SK-N-SH (cell line): Measurements from ENCODE around the gene DPYSL4. TPM values are rescaled to one million over a fixed set of nuclear protein-coding genes. Genes with fewer than 3 reads are reported as not detected.
"Not testable (repeated sequence)": the region's sequence is repeated elsewhere in the genome, so short reads cannot be mapped to it uniquely, and the experiment has no call there.

Experiments used
- CTCF ChIA-PET: fragments of 300-600, 350-600 bp; formaldehyde crosslinking; extraction: SDS; loops from one replicate; lab custom pipeline; 2021; lab: Yijun Ruan, JAX
- POLR2A ChIA-PET: fragments of 350-600 bp; sonication (Branson Sonifier 250); formaldehyde crosslinking; extraction: SDS; loops from one replicate; lab custom pipeline; 2020; ENCODE audit warnings: antibody characterized with exemption, inconsistent platforms; lab: Yijun Ruan, JAX
- DNase-seq: peaks from one replicate; pipeline ENCODE4 v3.0.0; 2012
- H2AFZ ChIP-seq: fragments of 200-600 bp; sonication (generic); 2 replicates; pipeline ENCODE4 v1.8.1; 2016; ENCODE audit warnings: antibody characterized with exemption, mild to moderate bottlenecking, low read depth
- H3F3A ChIP-seq: fragments of 200-600 bp; sonication (generic); replicated peaks from 2 replicates; pipeline ENCODE3; 2016; ENCODE audit warnings: antibody characterized with exemption, mild to moderate bottlenecking; ENCODE audit not compliant: insufficient read depth
- H3K27ac ChIP-seq, 2 experiments: fragments of 200-500 bp in 1 of 2; fragments of 200-600 bp in 1 of 2; sonication (Bioruptor generic) in 1 of 2; sonication (generic), shearing (Covaris generic) in 1 of 2; 2 replicates each; pipeline versions ENCODE4 v1.5.1 to v1.6.1; 2014 to 2016; ENCODE audit warnings: low read depth in 2 of 2, inconsistent platforms in 1 of 2, low read length in 1 of 2, mild to moderate bottlenecking in 1 of 2, mixed read lengths in 1 of 2
- H3K27me3 ChIP-seq: fragments of 200-600 bp; sonication (generic), shearing (Covaris generic); 2 replicates; pipeline ENCODE4 v1.6.1; 2016; ENCODE audit warnings: mixed run types; ENCODE audit not compliant: insufficient read depth
- H3K36me3 ChIP-seq, 2 experiments: fragments of 200-500 bp in 1 of 2; fragments of 200-600 bp in 1 of 2; sonication (Bioruptor generic) in 1 of 2; sonication (generic) in 1 of 2; replicated peaks in 1 of 2; 2 replicates each; pipeline versions ENCODE3 to v1.5.1; 2014 to 2016; ENCODE audit warnings: low read length in 1 of 2, mild to moderate bottlenecking in 1 of 2; ENCODE audit not compliant: insufficient read depth in 2 of 2, control insufficient read depth in 1 of 2
- H3K4me1 ChIP-seq, 2 experiments: fragments of 200-500 bp in 1 of 2; fragments of 200-600 bp in 1 of 2; sonication (Bioruptor generic) in 1 of 2; sonication (generic), shearing (Covaris generic) in 1 of 2; 2 replicates each; pipeline versions ENCODE4 v1.5.1 to v1.6.1; 2014 to 2016; ENCODE audit warnings: low read depth in 1 of 2, low read length in 1 of 2, mixed run types in 1 of 2; ENCODE audit not compliant: insufficient read depth in 2 of 2, control insufficient read depth in 1 of 2
- H3K4me2 ChIP-seq: fragments of 200-600 bp; sonication (generic), shearing (Covaris generic); 2 replicates; pipeline ENCODE4 v1.6.1; 2017; ENCODE audit warnings: mixed run types
- H3K4me3 ChIP-seq, 2 experiments: fragments of 200-500 bp in 1 of 2; fragments of 200-600 bp in 1 of 2; sonication (Bioruptor generic) in 1 of 2; sonication (generic), shearing (Covaris generic) in 1 of 2; 2 replicates each; pipeline versions ENCODE4 v1.5.1 to v1.8.1; 2014 to 2016; ENCODE audit warnings: low read depth in 2 of 2, inconsistent platforms in 1 of 2, low read length in 1 of 2, mild to moderate bottlenecking in 1 of 2, mixed read lengths in 1 of 2, moderate library complexity in 1 of 2
- H3K79me2 ChIP-seq: fragments of 200-600 bp; sonication (generic); 2 replicates; pipeline ENCODE4 v1.8.1; 2017; ENCODE audit warnings: mild to moderate bottlenecking; ENCODE audit not compliant: insufficient read depth
- H3K9ac ChIP-seq: fragments of 200-600 bp; sonication (generic); 2 replicates; pipeline ENCODE4 v1.6.1; 2017; ENCODE audit warnings: mixed run types
- H3K9me2 ChIP-seq: fragments of 200-600 bp; sonication (generic); 2 replicates; pipeline ENCODE4 v1.6.1; 2017; ENCODE audit warnings: mixed run types
- H3K9me3 ChIP-seq: fragments of 200-600 bp; sonication (generic); 2 replicates; pipeline ENCODE4 v1.6.1; 2017; ENCODE audit warnings: mixed run types, mild to moderate bottlenecking, moderate library complexity
- H4K20me1 ChIP-seq: fragments of 200-600 bp; sonication (generic); 2 replicates; pipeline ENCODE4 v1.6.1; 2017; ENCODE audit warnings: mild to moderate bottlenecking, mixed run types; ENCODE audit not compliant: insufficient read depth
- GATA2 ChIP-seq: sonication (generic); formaldehyde crosslinking; IDR thresholded peaks from 2 replicates; pipeline ENCODE4 v1.5.0; 2020; ENCODE audit warnings: mild to moderate bottlenecking, missing genetic modification reagents
- IRF3 ChIP-seq: fragments of 150-350 bp; IDR thresholded peaks from 2 replicates; pipeline ENCODE4 v1.6.1; 2016; ENCODE audit warnings: mild to moderate bottlenecking, low read depth, low read length
- JUND ChIP-seq: IDR thresholded peaks from 2 replicates; pipeline ENCODE4 v1.4.0; 2012
- NRF1 ChIP-seq: IDR thresholded peaks from 2 replicates; pipeline ENCODE4 v1.6.1; 2012; ENCODE audit warnings: low read depth, mild to moderate bottlenecking, low read length
- RAD21 ChIP-seq: IDR thresholded peaks from 2 replicates; pipeline ENCODE4 v1.6.1; 2012; ENCODE audit warnings: mild to moderate bottlenecking, low read length
- RCOR1 ChIP-seq: fragments of 150-350 bp; IDR thresholded peaks from 2 replicates; pipeline ENCODE4 v1.6.1; 2017; ENCODE audit warnings: antibody characterized with exemption, low read length
- RFX5 ChIP-seq: IDR thresholded peaks from 2 replicates; pipeline ENCODE4 v1.6.1; 2012; ENCODE audit warnings: mild to moderate bottlenecking, improper control_type of control experiment, low read length
- RXRA ChIP-seq: IDR thresholded peaks from 2 replicates; pipeline ENCODE4 v1.4.0; 2012; ENCODE audit warnings: low read depth, mild to moderate bottlenecking, borderline replicate concordance
- TAF1 ChIP-seq: IDR thresholded peaks from 2 replicates; pipeline ENCODE4 v1.6.1; 2012; ENCODE audit warnings: low read depth, mild to moderate bottlenecking, low read length, moderate library complexity, borderline replicate concordance
- YY1 ChIP-seq: IDR thresholded peaks from 2 replicates; pipeline ENCODE4 v1.4.0; 2012; ENCODE audit warnings: low read depth, mild to moderate bottlenecking
- ZBTB33 ChIP-seq: IDR thresholded peaks from 2 replicates; pipeline ENCODE4 v1.4.0; 2012; ENCODE audit warnings: low read depth, borderline replicate concordance
- WGBS: methylation state at CpG from one replicate; pipeline ENCODE4 v1.1.6; 2017; ENCODE audit warnings: low lambda C conversion rate; 5-methylcytosine and 5-hydroxymethylcytosine counted together
- polyA plus RNA-seq, 3 experiments: library from polyadenylated mRNA; depleted of rRNA; stranded (reverse); fragments of >200 nt; gene quantifications; 2 replicates each; pipeline ENCODE4 v1.2.3, GENCODE V29; 2012
- TF ChIP-seq, protein P1 (sequence below): fragments of 200-600 bp; sonication (generic); IDR thresholded peaks from 2 replicates; pipeline ENCODE4 v1.6.1; 2017; ENCODE audit warnings: antibody characterized with exemption, mild to moderate bottlenecking, moderate library complexity
- TF ChIP-seq, protein P2 (sequence below): IDR thresholded peaks from 2 replicates; pipeline ENCODE4 v1.6.1; 2012; ENCODE audit warnings: mild to moderate bottlenecking, low read depth, low read length, moderate library complexity

Gene DPYSL4
- polyA plus RNA-seq, 1 of the 3 experiments (the other 2 are of a cell fraction) = 21.8 TPM

DNA sequence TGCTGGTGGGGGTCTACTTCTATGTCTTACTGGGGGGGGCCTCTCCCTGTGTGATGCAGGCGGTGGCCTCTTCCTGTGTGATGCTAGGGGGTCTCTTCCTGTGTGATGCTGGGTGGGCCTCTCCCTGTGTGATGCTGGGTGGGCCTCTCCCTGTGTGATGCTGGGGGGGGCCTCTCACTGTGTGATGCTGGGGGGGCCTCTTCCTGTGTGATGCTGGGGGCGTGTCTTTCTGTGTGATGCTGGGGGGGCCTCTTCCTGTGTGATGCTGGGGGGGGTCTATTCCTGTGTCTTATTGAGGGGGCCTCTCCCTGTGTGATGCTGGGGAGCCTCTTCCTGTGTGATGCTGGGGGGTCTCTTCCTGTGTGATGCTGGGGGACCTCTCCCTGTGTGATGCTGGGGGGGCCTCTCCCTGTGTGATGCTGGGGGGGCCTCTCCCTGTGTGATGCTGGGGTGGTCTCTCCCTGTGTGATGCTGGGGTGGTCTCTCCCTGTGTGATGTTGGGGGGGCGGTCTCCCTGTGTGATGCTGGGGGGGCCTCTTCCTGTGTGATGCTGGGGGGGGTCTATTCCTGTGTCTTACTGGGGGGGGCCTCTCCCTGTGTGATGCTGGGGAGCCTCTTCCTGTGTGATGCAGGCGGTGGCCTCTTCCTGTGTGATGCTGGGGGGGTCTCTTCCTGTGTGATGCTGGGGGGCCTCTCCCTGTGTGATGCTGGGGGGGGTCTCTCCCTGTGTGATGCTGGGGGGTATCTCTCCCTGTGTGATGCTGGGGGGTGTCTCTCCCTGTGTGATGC, 25.7 kb upstream of the DPYSL4 start:
- H3K4me3 ChIP-seq, H3K9me2 ChIP-seq, H3K4me2 ChIP-seq, H3K27ac ChIP-seq, H3K79me2 ChIP-seq, H3K9me3 ChIP-seq, H2AFZ ChIP-seq, CTCF ChIA-PET, H4K20me1 ChIP-seq, H3K36me3 ChIP-seq, POLR2A ChIA-PET, H3K9ac ChIP-seq, DNase-seq, H3K27me3 ChIP-seq, H3F3A ChIP-seq: not testable (repeated sequence)
- peaks cover 0 to 19% of the 10 kb centered on the region in 2 experiments; a peak in 1 of 4 replicates for H3K4me1 ChIP-seq
- 60% methylated on average over 1 of the region's 4 CpGs for WGBS

GRCh38 chr10:132162021-132162531, 24.7 kb upstream of the DPYSL4 start:
- 64% methylated on average over 12 of the region's 12 CpGs for WGBS
- Histone ChIP-seq H3K27ac (no peak overlapping the region; a peak in 1 of 4 replicates), H3K4me3 (no peak overlapping the region), H3K4me1 (peaks cover 0 to 19% of the 10 kb centered on the region in 2 experiments; a peak in 1 of 4 replicates), H4K20me1 (no peaks in the 10 kb centered on the region), H3K9me3 (no peaks in the 10 kb centered on the region), H3F3A (no peaks in the 10 kb centered on the region), H3K9me2 (no peaks in the 10 kb centered on the region), H3K9ac (no peak overlapping the region), H2AFZ (no peak overlapping the region), H3K36me3 (no peaks in the 10 kb centered on the region), H3K27me3 (no peaks in the 10 kb centered on the region), H3K79me2 (no peaks in the 10 kb centered on the region), H3K4me2 (no peak overlapping the region)
- ChIA-PET POLR2A (no interaction called here), CTCF (no interaction called here)
- DNase-seq = no peak
- TF ChIP-seq, protein P1, sequence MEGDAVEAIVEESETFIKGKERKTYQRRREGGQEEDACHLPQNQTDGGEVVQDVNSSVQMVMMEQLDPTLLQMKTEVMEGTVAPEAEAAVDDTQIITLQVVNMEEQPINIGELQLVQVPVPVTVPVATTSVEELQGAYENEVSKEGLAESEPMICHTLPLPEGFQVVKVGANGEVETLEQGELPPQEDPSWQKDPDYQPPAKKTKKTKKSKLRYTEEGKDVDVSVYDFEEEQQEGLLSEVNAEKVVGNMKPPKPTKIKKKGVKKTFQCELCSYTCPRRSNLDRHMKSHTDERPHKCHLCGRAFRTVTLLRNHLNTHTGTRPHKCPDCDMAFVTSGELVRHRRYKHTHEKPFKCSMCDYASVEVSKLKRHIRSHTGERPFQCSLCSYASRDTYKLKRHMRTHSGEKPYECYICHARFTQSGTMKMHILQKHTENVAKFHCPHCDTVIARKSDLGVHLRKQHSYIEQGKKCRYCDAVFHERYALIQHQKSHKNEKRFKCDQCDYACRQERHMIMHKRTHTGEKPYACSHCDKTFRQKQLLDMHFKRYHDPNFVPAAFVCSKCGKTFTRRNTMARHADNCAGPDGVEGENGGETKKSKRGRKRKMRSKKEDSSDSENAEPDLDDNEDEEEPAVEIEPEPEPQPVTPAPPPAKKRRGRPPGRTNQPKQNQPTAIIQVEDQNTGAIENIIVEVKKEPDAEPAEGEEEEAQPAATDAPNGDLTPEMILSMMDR = no peak
- no peak for TF ChIP-seq RCOR1
- TF ChIP-seq RFX5 = no peak
- no peak for TF ChIP-seq JUND
- no peak for TF ChIP-seq RXRA
- TF ChIP-seq ZBTB33 = no peak
- no peak for TF ChIP-seq NRF1
- TF ChIP-seq IRF3 = no peak
- TF ChIP-seq GATA2 (CRISPR knock-in tag) = no peak
- TF ChIP-seq YY1 = no peak
- TF ChIP-seq TAF1 = no peak
- TF ChIP-seq, protein P2, sequence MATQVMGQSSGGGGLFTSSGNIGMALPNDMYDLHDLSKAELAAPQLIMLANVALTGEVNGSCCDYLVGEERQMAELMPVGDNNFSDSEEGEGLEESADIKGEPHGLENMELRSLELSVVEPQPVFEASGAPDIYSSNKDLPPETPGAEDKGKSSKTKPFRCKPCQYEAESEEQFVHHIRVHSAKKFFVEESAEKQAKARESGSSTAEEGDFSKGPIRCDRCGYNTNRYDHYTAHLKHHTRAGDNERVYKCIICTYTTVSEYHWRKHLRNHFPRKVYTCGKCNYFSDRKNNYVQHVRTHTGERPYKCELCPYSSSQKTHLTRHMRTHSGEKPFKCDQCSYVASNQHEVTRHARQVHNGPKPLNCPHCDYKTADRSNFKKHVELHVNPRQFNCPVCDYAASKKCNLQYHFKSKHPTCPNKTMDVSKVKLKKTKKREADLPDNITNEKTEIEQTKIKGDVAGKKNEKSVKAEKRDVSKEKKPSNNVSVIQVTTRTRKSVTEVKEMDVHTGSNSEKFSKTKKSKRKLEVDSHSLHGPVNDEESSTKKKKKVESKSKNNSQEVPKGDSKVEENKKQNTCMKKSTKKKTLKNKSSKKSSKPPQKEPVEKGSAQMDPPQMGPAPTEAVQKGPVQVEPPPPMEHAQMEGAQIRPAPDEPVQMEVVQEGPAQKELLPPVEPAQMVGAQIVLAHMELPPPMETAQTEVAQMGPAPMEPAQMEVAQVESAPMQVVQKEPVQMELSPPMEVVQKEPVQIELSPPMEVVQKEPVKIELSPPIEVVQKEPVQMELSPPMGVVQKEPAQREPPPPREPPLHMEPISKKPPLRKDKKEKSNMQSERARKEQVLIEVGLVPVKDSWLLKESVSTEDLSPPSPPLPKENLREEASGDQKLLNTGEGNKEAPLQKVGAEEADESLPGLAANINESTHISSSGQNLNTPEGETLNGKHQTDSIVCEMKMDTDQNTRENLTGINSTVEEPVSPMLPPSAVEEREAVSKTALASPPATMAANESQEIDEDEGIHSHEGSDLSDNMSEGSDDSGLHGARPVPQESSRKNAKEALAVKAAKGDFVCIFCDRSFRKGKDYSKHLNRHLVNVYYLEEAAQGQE = no peak
- no peak for TF ChIP-seq RAD21
